ENCODE data around the gene SNRPA.

DNA sequence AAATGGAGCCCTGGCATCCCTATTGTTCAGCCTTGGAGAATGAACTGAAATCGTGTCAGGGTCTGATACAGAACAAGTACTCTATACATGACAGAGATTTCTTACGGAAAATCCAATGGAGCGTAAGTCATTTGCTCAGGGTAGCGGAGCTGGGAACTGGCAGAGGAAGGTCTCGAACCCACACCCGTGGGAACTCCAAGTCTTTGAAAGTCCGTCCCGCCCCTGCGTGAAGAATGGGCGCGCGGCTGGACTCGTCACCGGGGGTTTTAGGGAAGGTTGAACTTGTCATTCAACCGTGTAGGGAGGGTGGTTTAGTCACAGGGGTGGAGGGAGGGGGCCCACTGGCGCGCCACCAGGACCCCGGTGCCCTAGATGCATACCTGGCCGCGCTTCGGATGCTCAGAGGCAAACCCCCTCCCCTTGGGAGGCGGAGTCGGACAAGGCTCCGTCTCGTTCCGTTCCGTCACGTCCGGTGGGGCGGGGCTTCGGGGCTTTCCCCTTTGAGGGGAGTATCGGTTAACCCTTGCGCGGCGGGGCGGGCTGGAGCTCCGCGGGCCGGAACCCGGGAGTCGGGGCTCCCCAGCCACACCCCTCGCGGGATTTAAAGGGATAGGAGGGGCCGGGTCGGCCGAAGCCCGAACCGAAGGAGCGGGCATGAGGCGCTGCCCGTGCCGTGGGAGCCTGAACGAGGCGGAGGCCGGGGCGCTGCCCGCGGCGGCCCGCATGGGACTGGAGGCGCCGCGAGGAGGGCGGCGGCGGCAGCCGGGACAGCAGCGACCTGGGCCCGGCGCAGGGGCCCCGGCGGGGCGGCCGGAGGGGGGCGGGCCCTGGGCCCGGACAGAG is 34.3 kb upstream of the SNRPA start, which contains the start of the genes COQ8B and ITPKC:
- TF ChIP-seq, protein P1, sequence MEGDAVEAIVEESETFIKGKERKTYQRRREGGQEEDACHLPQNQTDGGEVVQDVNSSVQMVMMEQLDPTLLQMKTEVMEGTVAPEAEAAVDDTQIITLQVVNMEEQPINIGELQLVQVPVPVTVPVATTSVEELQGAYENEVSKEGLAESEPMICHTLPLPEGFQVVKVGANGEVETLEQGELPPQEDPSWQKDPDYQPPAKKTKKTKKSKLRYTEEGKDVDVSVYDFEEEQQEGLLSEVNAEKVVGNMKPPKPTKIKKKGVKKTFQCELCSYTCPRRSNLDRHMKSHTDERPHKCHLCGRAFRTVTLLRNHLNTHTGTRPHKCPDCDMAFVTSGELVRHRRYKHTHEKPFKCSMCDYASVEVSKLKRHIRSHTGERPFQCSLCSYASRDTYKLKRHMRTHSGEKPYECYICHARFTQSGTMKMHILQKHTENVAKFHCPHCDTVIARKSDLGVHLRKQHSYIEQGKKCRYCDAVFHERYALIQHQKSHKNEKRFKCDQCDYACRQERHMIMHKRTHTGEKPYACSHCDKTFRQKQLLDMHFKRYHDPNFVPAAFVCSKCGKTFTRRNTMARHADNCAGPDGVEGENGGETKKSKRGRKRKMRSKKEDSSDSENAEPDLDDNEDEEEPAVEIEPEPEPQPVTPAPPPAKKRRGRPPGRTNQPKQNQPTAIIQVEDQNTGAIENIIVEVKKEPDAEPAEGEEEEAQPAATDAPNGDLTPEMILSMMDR (optimal IDR thresholded peaks at IDR 0.05 in 1 of 3, IDR thresholded peaks at IDR 0.05 in 1 of 3, conservative IDR thresholded peaks at IDR 0.05 in 1 of 3; ENCODE audit: extremely low read depth in 1 of 3, insufficient read depth in 2 of 3, low read length in 3 of 3): no peak
- TF ChIP-seq EZH2 (IDR thresholded peaks at IDR 0.05; ENCODE audit: low read length): no peak

Data from keratinocyte (primary cell).